ENCODE data around the gene EVI5L. TPM values are rescaled to one million over a fixed set of nuclear protein-coding genes. Genes with fewer than 3 reads are reported as not detected.
A peak's percentile ranks its signal among the peaks of the same experiment; 100 is the strongest.

EVI5L gene
- total and polyA plus RNA-seq, 2 of the 13 experiments (the other 11 are each of a cell fraction or from before 2014, with no cell fraction given), result 1.7 to 2.4 TPM

DNA sequence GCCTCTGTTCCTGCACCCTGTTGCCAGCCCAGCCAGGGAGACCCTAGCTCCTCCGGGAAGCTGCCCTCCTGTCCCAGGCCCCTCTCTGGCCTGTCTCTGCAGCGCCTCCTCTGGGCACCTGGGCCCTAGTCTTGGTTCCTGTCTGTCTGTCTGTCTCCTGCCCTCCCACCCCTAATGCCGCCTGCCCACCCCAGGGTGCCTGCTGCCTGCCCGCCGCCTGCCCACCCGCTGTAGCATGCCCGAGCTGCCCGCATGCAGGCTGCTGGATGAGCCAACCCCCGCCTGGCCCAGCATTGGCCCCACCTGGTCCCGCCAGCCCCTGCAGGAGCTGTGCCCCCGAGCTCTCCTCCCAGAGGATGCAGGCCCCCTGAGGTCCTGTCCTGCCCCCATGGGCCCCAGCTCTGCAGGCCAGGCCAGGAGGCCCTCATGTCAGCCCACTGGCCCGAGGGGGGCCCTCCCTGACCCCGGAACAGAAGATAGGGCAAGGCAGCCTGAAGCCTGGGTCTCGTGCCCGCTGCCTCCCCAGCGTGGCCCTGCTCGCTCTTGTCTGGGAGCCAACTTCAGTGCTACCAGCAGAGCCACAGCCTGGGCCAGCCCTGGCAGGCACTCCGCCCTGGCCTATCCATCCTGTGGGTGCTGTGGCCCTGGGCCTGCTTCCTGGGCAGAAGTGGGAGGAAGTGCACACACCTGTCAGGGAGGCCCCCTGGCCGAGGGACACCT lies 78.9 kb downstream of the EVI5L start (continued):
- no peak for TF ChIP-seq PHF21A (CRISPR knock-in tag; IDR thresholded peaks at IDR 0.05)

DNA sequence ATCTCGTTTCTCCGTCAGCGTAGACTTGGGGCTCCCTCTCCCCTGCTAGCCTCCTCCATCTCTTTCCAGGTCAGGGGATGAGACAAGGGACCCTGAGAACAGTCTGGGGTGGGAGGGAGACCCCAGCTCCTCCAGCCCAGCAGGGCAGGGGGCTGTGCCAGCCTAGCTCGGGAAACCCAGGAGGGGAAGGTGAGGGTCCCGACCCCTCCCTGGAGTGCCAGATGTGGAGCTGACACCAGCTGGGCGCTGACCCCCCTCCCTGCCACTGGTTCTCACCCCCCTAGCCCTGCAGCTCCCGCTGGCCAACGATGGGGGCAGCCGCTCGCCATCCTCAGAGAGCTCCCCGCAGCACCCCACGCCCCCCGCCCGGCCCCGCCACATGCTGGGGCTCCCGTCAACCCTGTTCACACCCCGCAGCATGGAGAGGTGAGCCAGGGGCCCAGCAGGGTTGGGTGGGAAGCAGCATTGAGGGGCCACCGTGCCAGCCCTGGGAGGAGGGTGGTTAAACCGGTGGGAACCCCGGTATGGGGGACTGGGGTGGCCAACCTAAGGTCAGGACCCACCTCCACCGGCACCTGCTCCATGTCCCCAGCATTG lies 79.6 kb downstream of the EVI5L start:
- no peak for ATAC-seq

DNA sequence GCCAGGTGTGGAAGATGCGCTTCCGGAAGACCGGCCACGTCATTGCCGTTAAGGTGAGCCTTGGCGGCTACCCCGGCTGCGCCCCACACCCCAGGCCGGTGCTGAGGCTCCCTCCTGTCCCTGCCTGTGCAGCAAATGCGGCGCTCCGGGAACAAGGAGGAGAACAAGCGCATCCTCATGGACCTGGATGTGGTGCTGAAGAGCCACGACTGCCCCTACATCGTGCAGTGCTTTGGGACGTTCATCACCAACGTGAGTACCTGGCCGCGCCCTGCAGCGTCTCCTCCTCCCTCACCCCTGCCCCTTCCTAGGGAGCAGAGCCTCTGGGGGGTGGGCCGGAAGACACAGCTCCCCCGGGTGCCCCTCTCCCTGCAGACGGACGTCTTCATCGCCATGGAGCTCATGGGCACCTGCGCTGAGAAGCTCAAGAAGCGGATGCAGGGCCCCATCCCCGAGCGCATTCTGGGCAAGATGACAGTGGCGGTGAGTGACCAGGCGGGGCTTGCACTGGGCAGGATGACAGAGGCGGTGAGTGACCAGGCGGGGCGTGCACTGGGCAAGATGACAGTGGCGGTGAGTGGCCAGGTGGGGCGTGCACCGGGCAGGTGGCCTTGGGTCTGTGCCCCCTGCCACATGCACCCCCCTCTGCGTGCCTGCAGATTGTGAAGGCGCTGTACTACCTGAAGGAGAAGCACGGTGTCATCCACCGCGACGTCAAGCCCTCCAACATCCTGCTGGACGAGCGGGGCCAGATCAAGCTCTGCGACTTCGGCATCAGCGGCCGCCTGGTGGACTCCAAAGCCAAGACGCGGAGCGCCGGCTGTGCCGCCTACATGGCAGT lies 80.5 kb downstream of the EVI5L start:
- 98% methylated on average over 28 of the region's 54 CpGs for WGBS (ENCODE audit: low lambda C conversion rate)
- intact Hi-C loops (cut with micrococcal nuclease; ENCODE audit: unreplicated experiment), result no loop called here
- H3K27ac ChIP-seq (ENCODE audit: extremely low read length, insufficient read depth, low read length), result no peak overlapping the region
- peak; percentile 18; the same call in 1 of the 2 replicates for TF ChIP-seq RBFOX2 (IDR thresholded peaks at IDR 0.05; ENCODE audit: low read depth, low read length)
- no peak for TF ChIP-seq HNRNPL (IDR thresholded peaks at IDR 0.05; ENCODE audit: low read depth, low read length)
- H3K4me2 ChIP-seq (ENCODE audit: low read depth, low read length), result no peak overlapping the region
- peaks cover 8% of the 10 kb centered on the region for H3K79me2 ChIP-seq (ENCODE audit: insufficient read depth, low read length)
- FAIRE-seq (no peak), ATAC-seq (no peak), DNase-seq (ENCODE audit: low spot score) (no peak)
- no peak overlapping the region for H3K4me3 ChIP-seq (replicated peaks in 1 of 3; ENCODE audit: insufficient read depth in 1 of 3, low read depth in 2 of 3, low read length in 3 of 3)
- ChIA-PET POLR2A (interaction anchor here (1.0 to 2.6 kb wide), 2 partner anchors 8 to 10 kb away, joined by 3 to 8 read pairs; partner anchors contain the start of gene SNAPC2), CTCF (ENCODE audit: low intra/inter-chr PET ratio, low total read pairs) (no interaction called here)
- H3K4me1 ChIP-seq (ENCODE audit: insufficient read depth, low read length), result peaks cover 15% of the 10 kb centered on the region
- H3K9me3 ChIP-seq (ENCODE audit: low read length), result no peaks in the 10 kb centered on the region
- H4K20me1 ChIP-seq (ENCODE audit: insufficient read depth, low read length), result peaks cover 3% of the 10 kb centered on the region; the same call in 1 of the 2 replicates
- H3K27me3 ChIP-seq (ENCODE audit: control insufficient read depth in 1 of 2, insufficient read depth in 2 of 2, low read length in 2 of 2), result no peaks in the 10 kb centered on the region
- H3K9ac ChIP-seq (ENCODE audit: insufficient read depth, low read depth, low read length), result no peak overlapping the region
- BruUV-seq (replicated peaks), result no TSS peak
- H2AFZ ChIP-seq (ENCODE audit: low read length), result no peak overlapping the region
- in situ Hi-C loops (cut with HindIII; ENCODE audit: extremely low pct_ligation_motif_present, low pct_unique_long_range_greater_than_20kb), result no loop called here
- peaks cover 4 to 25% of the 10 kb centered on the region in 2 experiments; a peak in 4 of 5 replicates for H3K36me3 ChIP-seq (replicated peaks in 1 of 2; ENCODE audit: control insufficient read depth in 1 of 2, insufficient read depth in 2 of 2, low read length in 2 of 2)

More for the DNA sequence above, 79.6 kb downstream of the EVI5L start:
- TF ChIP-seq POLR2G (IDR thresholded peaks at IDR 0.05; ENCODE audit: low read depth, low read length) (0 out of 2 replicates have a peak, but pooled peaks have one; percentile 29), ZNF577 (CRISPR knock-in tag; IDR thresholded peaks at IDR 0.05; ENCODE audit: borderline replicate concordance, low read depth) (no peak)
- ChIA-PET POLR2A (interaction anchor here (0.5 to 3.4 kb wide), 3 partner anchors 10 to 1874 kb away, joined by 3 to 24 read pairs (median 3); partner anchors contain the start of gene SNAPC2), CTCF (ENCODE audit: low intra/inter-chr PET ratio, low total read pairs) (no interaction called here)
- BruUV-seq (replicated peaks), result no TSS peak
- WGBS (ENCODE audit: low lambda C conversion rate), result over 99% methylated on average over 18 of the region's 21 CpGs
- H4K20me1 ChIP-seq (ENCODE audit: insufficient read depth, low read length), result peaks cover 12% of the 10 kb centered on the region; the same call in 1 of the 2 replicates
- H2AFZ ChIP-seq (ENCODE audit: low read length), result no peak overlapping the region
- H3K4me3 ChIP-seq (replicated peaks in 1 of 3; ENCODE audit: insufficient read depth in 1 of 3, low read depth in 2 of 3, low read length in 3 of 3), result no peak overlapping the region
- H3K27me3 ChIP-seq (ENCODE audit: control insufficient read depth in 1 of 2, insufficient read depth in 2 of 2, low read length in 2 of 2), result no peaks in the 10 kb centered on the region; a peak in 1 of 5 replicates
- in situ Hi-C loops (cut with HindIII; ENCODE audit: extremely low pct_ligation_motif_present, low pct_unique_long_range_greater_than_20kb), result no loop called here
- intact Hi-C loops (cut with micrococcal nuclease; ENCODE audit: unreplicated experiment), result no loop called here
- H3K9ac ChIP-seq (ENCODE audit: insufficient read depth, low read depth, low read length), result no peak overlapping the region
- peaks cover 19% of the 10 kb centered on the region for H3K4me1 ChIP-seq (ENCODE audit: insufficient read depth, low read length)
- DNase-seq (ENCODE audit: low spot score) (no peak), FAIRE-seq (no peak)
- H3K79me2 ChIP-seq (ENCODE audit: insufficient read depth, low read length), result peaks cover 18% of the 10 kb centered on the region
- H3K9me3 ChIP-seq (ENCODE audit: low read length), result no peaks in the 10 kb centered on the region
- no peak overlapping the region for H3K27ac ChIP-seq (ENCODE audit: extremely low read length, insufficient read depth, low read length)
- H3K36me3 ChIP-seq (replicated peaks in 1 of 2; ENCODE audit: control insufficient read depth in 1 of 2, insufficient read depth in 2 of 2, low read length in 2 of 2), result peaks cover 4 to 28% of the 10 kb centered on the region in 2 experiments; a peak in 4 of 5 replicates
- no peak overlapping the region for H3K4me2 ChIP-seq (ENCODE audit: low read depth, low read length)
